GM12878 (cell line): Measurements from ENCODE around the gene SLC16A10. TPM values are rescaled to one million over a fixed set of nuclear protein-coding genes. Genes with fewer than 3 reads are reported as not detected.

Source experiments
- ATAC-seq: fragments of 200-7000 bp; cut with Tn5 transposase; 3 replicates; pipeline ENCODE4 v1.9.1; 2020; ENCODE audit warnings: mild to moderate bottlenecking, moderate library complexity
- BruUV-seq: library from RNA; stranded (reverse); fragments of 400-500 nt; replicated peaks from 2 replicates; lab custom pipeline; 2021; lab: Mats Ljungman, UMichigan
- CTCF ChIA-PET: fragments of 300-600 bp; sonication (Branson Sonifier 250); formaldehyde crosslinking; extraction: SDS; loops from one replicate; lab custom pipeline; 2021; ENCODE audit warnings: inconsistent platforms; lab: Yijun Ruan, JAX
- POLR2A ChIA-PET: fragments of 350-600 bp; formaldehyde crosslinking; extraction: SDS; loops from one replicate; lab custom pipeline; 2021; ENCODE audit warnings: inconsistent platforms; lab: Charles Lee
- RAD21 ChIA-PET: fragments of 300-600 bp; sonication (Branson Sonifier 250); formaldehyde crosslinking; loops from one replicate; lab custom pipeline; 2023; ENCODE audit warnings: antibody characterized with exemption; ENCODE audit not compliant: unreplicated experiment; lab: Charles Lee
- SMC1A ChIA-PET: fragments of 300-600 bp; sonication (Branson Sonifier 250); formaldehyde crosslinking; loops from one replicate; lab custom pipeline; 2023; ENCODE audit not compliant: unreplicated experiment, uncharacterized antibody; lab: Charles Lee
- DNase-seq: peaks from one replicate; pipeline ENCODE4 v3.0.0-alpha.2; 2011; ENCODE audit warnings: low read depth, low spot score
- FAIRE-seq: peaks from 3 replicates; lab custom pipeline; 2011; peaks lifted over from hg19 to GRCh38; lab: Jason Lieb, UNC
- H2AFZ ChIP-seq: 2 replicates; pipeline ENCODE4 v1.6.0; 2011; ENCODE audit warnings: low read depth, low read length, control low read depth; ENCODE audit not compliant: control insufficient read depth
- H3K27ac ChIP-seq: 2 replicates; pipeline ENCODE4 v1.5.1; 2011; ENCODE audit warnings: control low read depth; ENCODE audit not compliant: control insufficient read depth, insufficient read depth
- H3K27me3 ChIP-seq, 2 experiments: replicated peaks in 1 of 2; 2 replicates each; pipeline versions ENCODE4 v1.6.0 to v1.6.1; 2011; ENCODE audit warnings: low read length in 1 of 2; ENCODE audit not compliant: control insufficient read depth in 2 of 2, insufficient read depth in 2 of 2
- H3K36me3 ChIP-seq, 2 experiments: 2 replicates each; pipeline ENCODE4 v1.5.1; 2011; ENCODE audit warnings: low read length in 1 of 2; ENCODE audit not compliant: control insufficient read depth in 2 of 2, insufficient read depth in 2 of 2
- H3K4me1 ChIP-seq: 2 replicates; pipeline ENCODE4 v1.6.1; 2011; ENCODE audit warnings: mild to moderate bottlenecking, low read length, moderate library complexity, mixed read lengths; ENCODE audit not compliant: control insufficient read depth, insufficient read depth
- H3K4me2 ChIP-seq: 2 replicates; pipeline ENCODE4 v1.6.0; 2011; ENCODE audit warnings: control low read depth; ENCODE audit not compliant: control insufficient read depth, insufficient read depth
- H3K4me3 ChIP-seq: fragments of 200-600 bp; sonication (generic); 2 replicates; pipeline ENCODE4 v1.5.1; 2016
- H3K79me2 ChIP-seq: 2 replicates; pipeline ENCODE4 v1.6.0; 2011; ENCODE audit warnings: low read length; ENCODE audit not compliant: control insufficient read depth, insufficient read depth
- H3K9ac ChIP-seq: 2 replicates; pipeline ENCODE4 v1.8.0; 2011; ENCODE audit warnings: low read length, control low read depth, mixed read lengths; ENCODE audit not compliant: control insufficient read depth, insufficient read depth
- H3K9me3 ChIP-seq: replicated peaks from 3 replicates; pipeline ENCODE4 v1.5.1; 2011; ENCODE audit warnings: mild to moderate bottlenecking, low read length; ENCODE audit not compliant: control insufficient read depth, insufficient read depth
- H4K20me1 ChIP-seq: 2 replicates; pipeline ENCODE4 v1.6.0; 2011; ENCODE audit not compliant: control insufficient read depth, insufficient read depth
- CEBPB ChIP-seq, 2 experiments: fragments of 150-350 bp in 1 of 2; IDR thresholded peaks; 2 replicates each; pipeline ENCODE4 v1.6.1; 2012 to 2014; ENCODE audit warnings: low read depth in 2 of 2, low read length in 2 of 2, borderline replicate concordance in 1 of 2, inconsistent platforms in 1 of 2
- EED ChIP-seq: sonication (generic); IDR thresholded peaks from 2 replicates; pipeline ENCODE4 v1.6.1; 2016; ENCODE audit warnings: antibody characterized with exemption, low read depth
- GATAD2B ChIP-seq: fragments of 450-650 bp; conservative IDR thresholded peaks from 2 replicates; pipeline ENCODE4 v1.6.1; 2017; ENCODE audit warnings: low read depth, mild to moderate bottlenecking, moderate library complexity
- JUND ChIP-seq: IDR thresholded peaks from 2 replicates; pipeline ENCODE4 v1.6.1; 2012; ENCODE audit warnings: low read depth, mild to moderate bottlenecking, low read length, improper control_type of control experiment, moderate library complexity
- KAT2A ChIP-seq: conservative IDR thresholded peaks from 2 replicates; pipeline ENCODE4 v1.6.1; 2011; ENCODE audit warnings: low read depth, low read length; ENCODE audit not compliant: control insufficient read depth
- SKIL ChIP-seq: fragments of 450-650 bp; IDR thresholded peaks from 2 replicates; pipeline ENCODE4 v1.6.1; 2017; ENCODE audit warnings: mild to moderate bottlenecking, low read depth, inconsistent platforms; ENCODE audit not compliant: poor library complexity, severe bottlenecking
- ZNF207 ChIP-seq: fragments of 450-650 bp; IDR thresholded peaks from 2 replicates; pipeline ENCODE4 v1.6.1; 2014; ENCODE audit warnings: antibody characterized with exemption, mild to moderate bottlenecking, borderline replicate concordance
- WGBS: methylation state at CpG from one replicate; pipeline ENCODE4 v1.1.6; 2016; ENCODE audit warnings: low lambda C conversion rate; ENCODE audit not compliant: insufficient replicate concordance, insufficient coverage; ENCODE audit errors: missing lambda C conversion rate; 5-methylcytosine and 5-hydroxymethylcytosine counted together
- in situ Hi-C: fragments of 300-500 bp; cut with MboI; formaldehyde crosslinking; loops from 9 replicates; pipeline ENCODE4 v1.14.3; 2018; ENCODE audit warnings: mixed read lengths
- intact Hi-C: fragments of 100-400 bp; cut with micrococcal nuclease; formaldehyde crosslinking; loops from one replicate; pipeline ENCODE4 v1.14.2; 2022; ENCODE audit not compliant: unreplicated experiment
- polyA plus RNA-seq, 11 experiments: library from polyadenylated mRNA; depleted of rRNA in 4 of 11; unstranded in 6 of 11; stranded (reverse) in 5 of 11; fragments of >200 nt; fragmentation: Nextera tagmentation in 4 of 11; fragmentation: Illumina TruSeq in 1 of 11; extraction: Ambion mirVana in 4 of 11; extraction: Trizol in 1 of 11; gene quantifications; 1 replicate in 1 of 11; 2 replicates in 10 of 11; pipeline versions ENCODE4 v1.2.1 to v1.2.3, GENCODE V29; 2011 to 2016; ENCODE audit warnings: inconsistent platforms in 2 of 11, missing spikeins in 2 of 11, low read depth in 1 of 11
- total RNA-seq, 4 experiments: library from RNA; depleted of rRNA in 3 of 4; stranded (reverse); fragments of >200 nt in 3 of 4; fragmentation: Illumina TruSeq in 1 of 4; extraction: Trizol in 1 of 4; gene quantifications; 2 replicates each; pipeline versions ENCODE4 v1.2.1 to v1.2.3, GENCODE V29; 2013 to 2021

SLC16A10 gene
- total and polyA plus RNA-seq, 10 of the 15 experiments (the other 5 are each of a cell fraction or from before 2014, with no cell fraction given) = 2.3 to 19.0 (median 8.0) TPM

GRCh38 chr6:111199935-111200334, 112.6 kb downstream of the SLC16A10 start:
- no peaks in the 10 kb centered on the region for H3K4me1 ChIP-seq
- H3K4me2 ChIP-seq = no peak overlapping the region
- no TSS peak for BruUV-seq
- 33% methylated on average over 1 of the region's 1 CpG for WGBS
- ATAC-seq (no peak), FAIRE-seq (no peak), DNase-seq (no peak)
- in situ Hi-C loops = no loop called here
- H3K27ac ChIP-seq = no peak overlapping the region
- H3K9ac ChIP-seq = no peak overlapping the region
- SMC1A ChIA-PET = interaction anchor here (0.7 to 1.8 kb wide), 4 partner anchors 10 to 503 kb away, joined by 3 to 9 read pairs (median 4); no protein-coding TSS in a partner anchor
- no peaks in the 10 kb centered on the region for H3K27me3 ChIP-seq
- POLR2A ChIA-PET = no interaction called here
- H3K36me3 ChIP-seq = no peaks in the 10 kb centered on the region
- H2AFZ ChIP-seq = no peak overlapping the region
- TF ChIP-seq KAT2A (no peak), GATAD2B (no peak)
- no peaks in the 10 kb centered on the region for H3K79me2 ChIP-seq
- CTCF ChIA-PET = interaction anchor here (0.6 to 3.2 kb wide), 3 partner anchors 10 to 295 kb away, joined by 3 to 14 read pairs (median 7); no protein-coding TSS in a partner anchor
- no peaks in the 10 kb centered on the region for H4K20me1 ChIP-seq
- no peak overlapping the region for H3K4me3 ChIP-seq
- H3K9me3 ChIP-seq = no peaks in the 10 kb centered on the region
- RAD21 ChIA-PET = interaction anchor here (0.7 to 1.3 kb wide), 3 partner anchors 9 to 1160 kb away, joined by 3 to 6 read pairs (median 3); no protein-coding TSS in a partner anchor
- intact Hi-C loops = no loop called here

GRCh38 chr6:111200350-111201243, 113.3 kb downstream of the SLC16A10 start:
- no peaks in the 10 kb centered on the region for H3K79me2 ChIP-seq
- in situ Hi-C loops (no loop called here), intact Hi-C loops (no loop called here)
- peak; percentile 27 for FAIRE-seq
- no peak for ATAC-seq
- H4K20me1 ChIP-seq = no peaks in the 10 kb centered on the region
- H3K36me3 ChIP-seq = no peaks in the 10 kb centered on the region
- no peaks in the 10 kb centered on the region for H3K4me1 ChIP-seq
- no peak overlapping the region for H2AFZ ChIP-seq
- H3K9ac ChIP-seq = no peak overlapping the region
- DNase-seq = no peak
- no peaks in the 10 kb centered on the region for H3K9me3 ChIP-seq
- TF ChIP-seq EED (no peak), SKIL (no peak), CEBPB (IDR thresholded peaks at IDR 0.05; ENCODE audit: borderline replicate concordance in 1 of 2, low read depth in 2 of 2, low read length in 2 of 2) (no peak), JUND (no peak), ZNF207 (no peak)
- no peak overlapping the region for H3K4me3 ChIP-seq
- H3K27ac ChIP-seq = no peak overlapping the region
- no TSS peak for BruUV-seq
- ChIA-PET CTCF (interaction anchor here (1.5 to 3.2 kb wide), 2 partner anchors 9 to 189 kb away, joined by 7 to 14 read pairs; no protein-coding TSS in a partner anchor), POLR2A (interaction anchor here (0.5 kb wide), 1 partner anchor 104 kb away, joined by 3 read pairs; no protein-coding TSS in a partner anchor), RAD21 (interaction anchor here (0.7 to 1.3 kb wide), 3 partner anchors 9 to 1161 kb away, joined by 3 to 6 read pairs (median 3); no protein-coding TSS in a partner anchor), SMC1A (interaction anchor here (0.6 to 1.8 kb wide), 4 partner anchors 10 to 502 kb away, joined by 3 to 9 read pairs (median 4); no protein-coding TSS in a partner anchor)
- H3K4me2 ChIP-seq = no peak overlapping the region
- 31% methylated on average over 8 of the region's 8 CpGs for WGBS
- no peaks in the 10 kb centered on the region for H3K27me3 ChIP-seq
